Astrocyte (in vitro differentiated cells and primary cell): Measurements from ENCODE around the gene IL1RL2. TPM values are rescaled to one million over a fixed set of nuclear protein-coding genes. Genes with fewer than 3 reads are reported as not detected.

Experiments
- DNase-seq: peaks from one replicate; pipeline ENCODE4 v3.0.0-alpha.2; 2010; ENCODE audit warnings: low read depth
- FAIRE-seq: peaks from 2 replicates; lab custom pipeline; 2011; peaks lifted over from hg19 to GRCh38; lab: Jason Lieb, UNC
- H2AFZ ChIP-seq: 2 replicates; pipeline ENCODE4 v1.6.0; 2012; ENCODE audit warnings: low read depth, low read length, inconsistent platforms
- H3K27ac ChIP-seq: 2 replicates; pipeline ENCODE4 v1.5.1; 2011; ENCODE audit warnings: low read depth, low read length, inconsistent platforms
- H3K27me3 ChIP-seq: 2 replicates; pipeline ENCODE4 v1.6.0; 2011; ENCODE audit warnings: low read length, inconsistent platforms; ENCODE audit not compliant: insufficient read depth
- H3K36me3 ChIP-seq: 2 replicates; pipeline ENCODE4 v1.5.1; 2011; ENCODE audit warnings: low read length, inconsistent platforms; ENCODE audit not compliant: insufficient read depth
- H3K4me1 ChIP-seq: 2 replicates; pipeline ENCODE4 v1.5.1; 2011; ENCODE audit warnings: low read length, inconsistent platforms; ENCODE audit not compliant: insufficient read depth
- H3K4me2 ChIP-seq: 2 replicates; pipeline ENCODE4 v1.6.0; 2012; ENCODE audit warnings: low read length, inconsistent platforms
- H3K4me3 ChIP-seq: 2 replicates; pipeline ENCODE4 v1.5.1; 2011; ENCODE audit warnings: low read depth, mild to moderate bottlenecking, low read length, inconsistent platforms; ENCODE audit not compliant: insufficient read depth
- H3K79me2 ChIP-seq: 2 replicates; pipeline ENCODE4 v1.6.0; 2012; ENCODE audit warnings: mild to moderate bottlenecking, low read length, inconsistent platforms; ENCODE audit not compliant: insufficient read depth
- H3K9ac ChIP-seq: 2 replicates; pipeline ENCODE4 v1.6.0; 2012; ENCODE audit warnings: mild to moderate bottlenecking, low read length, inconsistent platforms
- H3K9me3 ChIP-seq: 2 replicates; pipeline ENCODE4 v1.5.1; 2012; ENCODE audit warnings: low read depth, mild to moderate bottlenecking, low read length, inconsistent platforms; ENCODE audit not compliant: insufficient read depth
- H4K20me1 ChIP-seq: 2 replicates; pipeline ENCODE4 v1.6.0; 2012; ENCODE audit warnings: low read length, inconsistent platforms; ENCODE audit not compliant: insufficient read depth
- H3K27ac Mint-ChIP-seq: one replicate; pipeline ENCODE4 v1.8.0; 2021; ENCODE audit warnings: mild to moderate bottlenecking, mixed read lengths; ENCODE audit not compliant: unreplicated experiment
- H3K27me3 Mint-ChIP-seq: one replicate; pipeline ENCODE4 v1.8.0; 2021; ENCODE audit warnings: low read depth, mixed read lengths; ENCODE audit not compliant: unreplicated experiment
- H3K36me3 Mint-ChIP-seq: one replicate; pipeline ENCODE4 v1.8.0; 2021; ENCODE audit warnings: low read depth, mixed read lengths; ENCODE audit not compliant: unreplicated experiment
- H3K4me1 Mint-ChIP-seq: one replicate; pipeline ENCODE4 v1.8.0; 2021; ENCODE audit warnings: low read depth, mixed read lengths; ENCODE audit not compliant: unreplicated experiment
- H3K4me3 Mint-ChIP-seq: one replicate; pipeline ENCODE4 v1.8.0; 2021; ENCODE audit warnings: mild to moderate bottlenecking, moderate library complexity, mixed read lengths; ENCODE audit not compliant: unreplicated experiment
- H3K9me3 Mint-ChIP-seq: one replicate; pipeline ENCODE4 v1.8.0; 2021; ENCODE audit warnings: mild to moderate bottlenecking, mixed read lengths; ENCODE audit not compliant: unreplicated experiment
- EZH2 ChIP-seq: IDR thresholded peaks from 2 replicates; pipeline ENCODE4 v1.6.1; 2012; ENCODE audit warnings: mild to moderate bottlenecking, low read length, inconsistent platforms; ENCODE audit not compliant: insufficient read depth
- total RNA-seq: library from RNA; stranded (reverse); gene quantifications from 2 replicates; pipeline ENCODE4 v1.2.1, GENCODE V29; 2021
- TF ChIP-seq, protein P1 (sequence below): IDR thresholded peaks from 2 replicates; pipeline ENCODE4 v1.5.1; 2011; ENCODE audit warnings: low read depth, mild to moderate bottlenecking, inconsistent platforms, low read length, moderate library complexity; ENCODE audit not compliant: insufficient read depth

The IL1RL2 gene
- total RNA-seq, 1 donor from 2014 or later = 0.43 TPM

DNA sequence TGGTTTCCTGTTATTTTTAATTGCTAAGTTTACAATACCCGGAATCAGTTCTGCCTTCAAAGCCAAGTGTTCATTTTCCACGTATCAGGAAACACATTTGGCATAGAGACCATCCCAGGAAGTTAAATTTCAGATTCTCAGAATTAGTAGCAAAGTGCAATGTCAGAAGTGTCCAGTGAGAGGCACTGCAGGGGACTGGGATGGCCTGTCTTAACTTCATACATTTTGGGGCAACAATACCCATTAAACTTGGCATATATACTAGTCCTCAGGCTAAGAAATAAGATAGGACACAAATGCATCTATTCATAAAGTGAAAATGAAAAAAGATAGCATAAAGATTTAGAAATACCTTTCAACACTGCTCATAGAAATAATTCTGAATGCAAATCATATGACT is 1.5 kb upstream of the IL1RL2 start:
- Mint-ChIP-seq H3K36me3 (no peaks in the 10 kb centered on the region), H3K27ac (no peak overlapping the region), H3K4me3 (no peak overlapping the region), H3K4me1 (peaks cover 4% of the 10 kb centered on the region), H3K9me3 (peaks cover 2% of the 10 kb centered on the region), H3K27me3 (peaks cover 17% of the 10 kb centered on the region)
- Histone ChIP-seq H3K79me2 (no peaks in the 10 kb centered on the region), H3K4me2 (no peak overlapping the region), H3K4me3 (no peak overlapping the region), H3K9me3 (no peaks in the 10 kb centered on the region), H4K20me1 (no peaks in the 10 kb centered on the region), H3K27me3 (no peaks in the 10 kb centered on the region), H3K4me1 (peaks cover 6% of the 10 kb centered on the region), H3K36me3 (no peaks in the 10 kb centered on the region), H2AFZ (no peak overlapping the region), H3K27ac (no peak overlapping the region), H3K9ac (no peak overlapping the region)
- no peak for FAIRE-seq
- no peak for TF ChIP-seq EZH2
- TF ChIP-seq, protein P1, sequence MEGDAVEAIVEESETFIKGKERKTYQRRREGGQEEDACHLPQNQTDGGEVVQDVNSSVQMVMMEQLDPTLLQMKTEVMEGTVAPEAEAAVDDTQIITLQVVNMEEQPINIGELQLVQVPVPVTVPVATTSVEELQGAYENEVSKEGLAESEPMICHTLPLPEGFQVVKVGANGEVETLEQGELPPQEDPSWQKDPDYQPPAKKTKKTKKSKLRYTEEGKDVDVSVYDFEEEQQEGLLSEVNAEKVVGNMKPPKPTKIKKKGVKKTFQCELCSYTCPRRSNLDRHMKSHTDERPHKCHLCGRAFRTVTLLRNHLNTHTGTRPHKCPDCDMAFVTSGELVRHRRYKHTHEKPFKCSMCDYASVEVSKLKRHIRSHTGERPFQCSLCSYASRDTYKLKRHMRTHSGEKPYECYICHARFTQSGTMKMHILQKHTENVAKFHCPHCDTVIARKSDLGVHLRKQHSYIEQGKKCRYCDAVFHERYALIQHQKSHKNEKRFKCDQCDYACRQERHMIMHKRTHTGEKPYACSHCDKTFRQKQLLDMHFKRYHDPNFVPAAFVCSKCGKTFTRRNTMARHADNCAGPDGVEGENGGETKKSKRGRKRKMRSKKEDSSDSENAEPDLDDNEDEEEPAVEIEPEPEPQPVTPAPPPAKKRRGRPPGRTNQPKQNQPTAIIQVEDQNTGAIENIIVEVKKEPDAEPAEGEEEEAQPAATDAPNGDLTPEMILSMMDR = peak; percentile 48
- DNase-seq = no peak

DNA sequence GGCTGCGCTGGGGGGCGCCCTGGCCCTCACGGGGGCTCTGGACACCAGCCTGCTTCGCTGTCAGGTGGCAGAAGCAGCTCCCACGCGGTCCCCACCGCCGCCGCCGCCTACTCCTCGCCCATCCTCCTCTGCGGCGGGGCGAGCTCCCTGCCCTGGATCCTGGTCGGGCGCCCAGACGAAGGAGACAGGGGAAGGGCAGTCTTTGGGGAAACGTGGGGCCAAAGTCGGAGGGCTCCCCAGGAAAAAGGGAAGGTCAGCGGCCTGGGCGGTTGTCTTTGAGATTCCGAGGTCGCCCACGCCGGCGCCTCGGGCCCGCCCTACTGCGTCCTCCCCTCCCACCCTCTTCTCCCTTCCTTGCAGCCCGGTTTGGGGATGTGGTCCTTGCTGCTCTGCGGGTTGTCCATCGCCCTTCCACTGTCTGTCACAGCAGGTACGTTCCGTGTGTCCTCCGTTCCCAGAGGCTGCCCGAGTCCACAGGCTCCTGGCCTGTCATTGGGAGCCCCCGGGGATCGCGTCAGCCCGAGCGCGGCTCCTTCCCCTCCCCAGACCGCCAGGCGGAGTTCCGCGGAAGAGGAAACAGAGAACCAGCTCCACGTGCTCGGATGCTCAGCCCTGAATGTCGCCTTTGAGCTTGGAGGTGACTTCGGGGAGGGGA is 800 bp downstream of the IL1RL2 start:
- peaks cover 17% of the 10 kb centered on the region for H3K27me3 Mint-ChIP-seq
- H3K4me1 Mint-ChIP-seq = peaks cover 9% of the 10 kb centered on the region
- no peak overlapping the region for H3K27ac ChIP-seq
- H2AFZ ChIP-seq = peak overlapping the region; percentile 99
- peak overlapping the region; percentile 78 for H3K4me3 Mint-ChIP-seq
- H4K20me1 ChIP-seq = no peaks in the 10 kb centered on the region
- H3K9ac ChIP-seq = peak overlapping the region; percentile 81
- no peaks in the 10 kb centered on the region for H3K36me3 ChIP-seq
- H3K36me3 Mint-ChIP-seq = no peaks in the 10 kb centered on the region
- TF ChIP-seq EZH2 = no peak
- TF ChIP-seq, protein P1 = no peak
- FAIRE-seq (no peak), DNase-seq (peak; percentile 37)
- peaks cover 2% of the 10 kb centered on the region for H3K9me3 Mint-ChIP-seq
- peaks cover 6% of the 10 kb centered on the region for H3K4me1 ChIP-seq
- H3K9me3 ChIP-seq = no peaks in the 10 kb centered on the region
- H3K27me3 ChIP-seq = no peaks in the 10 kb centered on the region
- H3K27ac Mint-ChIP-seq = peak overlapping the region; percentile 18
- peak overlapping the region; percentile 93 for H3K4me2 ChIP-seq
- no peaks in the 10 kb centered on the region for H3K79me2 ChIP-seq
- peak overlapping the region; percentile 62 for H3K4me3 ChIP-seq

DNA sequence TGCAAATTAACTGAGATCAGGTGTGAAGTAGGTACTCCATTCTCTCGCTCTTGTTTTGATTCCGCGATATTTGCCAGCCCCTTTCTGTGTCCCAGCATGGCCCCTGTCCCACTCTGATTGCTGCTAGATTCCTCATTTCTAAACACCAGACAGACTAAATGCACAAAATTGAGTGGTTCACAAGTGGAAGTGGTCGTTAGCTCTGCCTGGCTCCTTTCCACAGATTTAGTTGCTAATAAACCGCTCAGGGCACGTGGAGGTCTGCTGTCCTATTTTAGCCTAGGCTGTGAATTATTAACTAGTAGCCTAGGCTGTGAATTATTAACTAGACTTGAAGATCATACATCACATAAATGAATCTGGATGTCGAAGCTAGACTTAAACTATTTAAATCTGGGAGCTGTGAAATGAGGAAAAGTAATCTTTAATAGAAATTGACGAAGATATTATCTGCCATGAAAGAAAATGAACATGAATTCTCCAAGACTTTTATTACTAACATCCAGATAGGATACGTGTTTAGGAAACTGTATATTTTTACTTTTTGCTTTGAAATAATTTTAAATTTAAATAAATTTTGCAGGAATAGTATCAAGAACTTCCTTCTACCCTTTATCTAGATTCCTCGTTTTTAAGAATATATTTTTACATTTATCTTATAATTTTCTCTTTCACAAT is 3.7 kb downstream of the IL1RL2 start:
- Histone ChIP-seq H3K27ac (no peak overlapping the region), H3K27me3 (no peaks in the 10 kb centered on the region), H3K4me3 (no peak overlapping the region), H3K36me3 (no peaks in the 10 kb centered on the region), H3K4me2 (no peak overlapping the region), H3K4me1 (peaks cover 6% of the 10 kb centered on the region), H2AFZ (no peak overlapping the region), H3K79me2 (no peaks in the 10 kb centered on the region), H3K9me3 (no peaks in the 10 kb centered on the region), H4K20me1 (no peaks in the 10 kb centered on the region), H3K9ac (no peak overlapping the region)
- Mint-ChIP-seq H3K9me3 (peaks cover 2% of the 10 kb centered on the region), H3K4me1 (peaks cover 12% of the 10 kb centered on the region), H3K36me3 (no peaks in the 10 kb centered on the region), H3K4me3 (no peak overlapping the region), H3K27ac (no peak overlapping the region), H3K27me3 (peaks cover 17% of the 10 kb centered on the region)
- DNase-seq (no peak), FAIRE-seq (no peak)
- TF ChIP-seq, protein P1 = no peak
- TF ChIP-seq EZH2 = no peak
